ENCODE measurements around the gene SLC9B2. TPM values are rescaled to one million over a fixed set of nuclear protein-coding genes. Genes with fewer than 3 reads are reported as not detected.

The SLC9B2 gene
- total and polyA plus RNA-seq, 12 donors = 1.00 to 11.4 (median 3.3) TPM

DNA sequence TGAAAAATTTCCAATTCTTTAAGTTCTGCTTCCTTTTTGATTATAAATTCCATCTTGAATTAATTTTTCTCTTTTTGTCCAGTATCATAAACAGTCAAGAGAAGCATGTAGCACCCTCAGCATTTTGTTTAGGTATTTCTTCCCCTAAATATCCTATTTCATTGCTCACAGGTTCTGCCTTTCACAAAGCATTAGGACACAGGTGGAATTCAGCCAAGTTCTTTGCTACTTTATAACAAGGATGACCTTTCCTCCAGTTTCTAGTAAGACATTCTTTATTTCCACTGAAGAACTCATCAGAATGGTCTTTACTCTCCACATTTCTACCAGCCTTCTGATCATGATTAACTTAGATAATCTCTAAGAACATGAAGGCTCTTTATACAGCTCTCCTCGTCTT is 64.5 kb downstream of the SLC9B2 start:
- DNase-seq (no peak), ATAC-seq (peak in 1 of 8 donors; percentile 8)
- intact Hi-C loops (cut with DNase I) = loop anchor here in 7 of 10 donors (5.0 to 10.0 kb wide), 5 partner anchors 83 to 577 kb away; partner anchors contain the start of genes CISD2 (in 3 of the 7), BDH2 (in 1 of the 7) and UBE2D3 (in 1 of the 7)
- H3K27me3 ChIP-seq = no peaks in the 10 kb centered on the region
- 66 to 76% methylated on average over 1 of the region's 1 CpG for WGBS, 2 donors
- H3K9me3 ChIP-seq = no peaks in the 10 kb centered on the region
- no peaks in the 10 kb centered on the region for H3K36me3 ChIP-seq
- TF ChIP-seq, protein P1, sequence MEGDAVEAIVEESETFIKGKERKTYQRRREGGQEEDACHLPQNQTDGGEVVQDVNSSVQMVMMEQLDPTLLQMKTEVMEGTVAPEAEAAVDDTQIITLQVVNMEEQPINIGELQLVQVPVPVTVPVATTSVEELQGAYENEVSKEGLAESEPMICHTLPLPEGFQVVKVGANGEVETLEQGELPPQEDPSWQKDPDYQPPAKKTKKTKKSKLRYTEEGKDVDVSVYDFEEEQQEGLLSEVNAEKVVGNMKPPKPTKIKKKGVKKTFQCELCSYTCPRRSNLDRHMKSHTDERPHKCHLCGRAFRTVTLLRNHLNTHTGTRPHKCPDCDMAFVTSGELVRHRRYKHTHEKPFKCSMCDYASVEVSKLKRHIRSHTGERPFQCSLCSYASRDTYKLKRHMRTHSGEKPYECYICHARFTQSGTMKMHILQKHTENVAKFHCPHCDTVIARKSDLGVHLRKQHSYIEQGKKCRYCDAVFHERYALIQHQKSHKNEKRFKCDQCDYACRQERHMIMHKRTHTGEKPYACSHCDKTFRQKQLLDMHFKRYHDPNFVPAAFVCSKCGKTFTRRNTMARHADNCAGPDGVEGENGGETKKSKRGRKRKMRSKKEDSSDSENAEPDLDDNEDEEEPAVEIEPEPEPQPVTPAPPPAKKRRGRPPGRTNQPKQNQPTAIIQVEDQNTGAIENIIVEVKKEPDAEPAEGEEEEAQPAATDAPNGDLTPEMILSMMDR (IDR thresholded peaks at IDR 0.05) = no peak
- H3K4me3 ChIP-seq = no peak overlapping the region
- H3K27ac ChIP-seq = peak overlapping the region in 5 of 10 donors; percentile 9 to 53 (median 29)
- H3K4me1 ChIP-seq = peaks cover 0 to 15% (median 11%) of the 10 kb centered on the region in 9 donors

DNA sequence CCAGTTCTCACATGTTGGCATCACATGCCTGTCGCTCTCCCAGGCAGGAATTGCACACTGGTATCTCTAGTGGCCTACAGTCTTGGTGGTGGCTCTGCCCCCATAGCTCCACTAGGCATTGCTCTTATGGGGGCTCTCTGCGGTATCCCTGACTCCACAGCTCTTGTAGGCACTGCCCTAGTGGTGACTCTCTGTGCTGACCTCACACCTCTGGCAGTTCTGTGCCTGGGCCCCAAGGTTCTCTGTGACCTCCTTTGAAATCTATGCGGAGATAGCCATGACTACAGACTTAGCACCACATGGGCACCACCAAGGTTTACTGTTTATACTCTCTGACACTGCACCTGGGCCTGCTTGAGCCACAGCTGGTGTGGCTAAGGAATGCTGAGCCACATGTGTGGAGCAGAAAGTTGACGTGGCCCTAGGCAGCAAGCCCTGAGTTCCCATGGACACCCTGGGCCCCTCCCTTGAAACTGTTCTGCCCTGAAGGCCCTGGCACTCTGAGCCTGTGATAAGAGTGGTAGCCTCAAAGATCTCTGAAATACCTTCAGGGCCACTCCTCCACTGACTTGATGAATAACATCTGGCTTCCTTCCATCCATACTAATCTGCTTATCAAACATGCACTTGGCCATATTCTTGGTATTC is 65.1 kb downstream of the SLC9B2 start:
- Histone ChIP-seq H3K4me3 (no peak overlapping the region), H3K27me3 (no peaks in the 10 kb centered on the region), H3K36me3 (no peaks in the 10 kb centered on the region), H3K27ac (peak overlapping the region in 3 of 10 donors; percentile 14 to 53 (median 15)), H3K9me3 (no peaks in the 10 kb centered on the region), H3K4me1 (peaks cover 0 to 15% (median 11%) of the 10 kb centered on the region in 9 donors)
- WGBS, 2 donors = 76 to 78% methylated on average over 4 of the region's 4 CpGs
- intact Hi-C loops (cut with DNase I) = loop anchor here in 7 of 10 donors (2.0 to 10.0 kb wide), 6 partner anchors 83 to 577 kb away; partner anchors contain the start of genes CISD2 (in 3 of the 7), BDH2 (in 1 of the 7) and UBE2D3 (in 1 of the 7)
- TF ChIP-seq, protein P1 (IDR thresholded peaks at IDR 0.05) = no peak
- peak; percentile 36 to 67 (median 50) for ATAC-seq
- DNase-seq = no peak

DNA sequence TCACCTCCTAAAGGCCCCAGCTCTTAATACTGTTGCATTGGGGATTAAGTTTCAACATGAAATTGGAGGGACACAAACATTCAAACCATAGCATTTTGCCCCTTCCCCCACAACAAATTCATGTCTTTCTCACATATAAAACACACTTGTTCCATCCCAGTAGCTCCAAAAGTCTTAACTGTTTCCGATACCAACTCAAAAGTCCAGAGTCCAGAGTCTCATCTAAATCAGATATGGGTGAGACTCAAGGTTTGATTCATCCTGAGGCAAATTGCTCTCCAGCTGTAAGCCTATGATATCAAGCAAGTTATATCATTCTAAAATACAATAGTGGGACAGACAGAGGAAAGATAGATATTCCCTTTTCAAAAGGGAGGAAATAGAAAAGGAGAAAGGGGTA is 65.8 kb downstream of the SLC9B2 start:
- Histone ChIP-seq H3K27me3 (no peaks in the 10 kb centered on the region), H3K36me3 (no peaks in the 10 kb centered on the region), H3K9me3 (no peaks in the 10 kb centered on the region), H3K4me3 (no peak overlapping the region), H3K27ac (no peak overlapping the region), H3K4me1 (peaks cover 0 to 15% (median 11%) of the 10 kb centered on the region in 9 donors)
- 97 to 100% methylated on average over 1 of the region's 1 CpG for WGBS, 2 donors
- TF ChIP-seq, protein P1 (IDR thresholded peaks at IDR 0.05) = no peak
- intact Hi-C loops (cut with DNase I) = loop anchor here in 7 of 10 donors (2.0 to 10.0 kb wide), 6 partner anchors 84 to 576 kb away; partner anchors contain the start of genes CISD2 (in 3 of the 7), BDH2 (in 1 of the 7) and UBE2D3 (in 1 of the 7)
- no peak for ATAC-seq
- DNase-seq = no peak

DNA sequence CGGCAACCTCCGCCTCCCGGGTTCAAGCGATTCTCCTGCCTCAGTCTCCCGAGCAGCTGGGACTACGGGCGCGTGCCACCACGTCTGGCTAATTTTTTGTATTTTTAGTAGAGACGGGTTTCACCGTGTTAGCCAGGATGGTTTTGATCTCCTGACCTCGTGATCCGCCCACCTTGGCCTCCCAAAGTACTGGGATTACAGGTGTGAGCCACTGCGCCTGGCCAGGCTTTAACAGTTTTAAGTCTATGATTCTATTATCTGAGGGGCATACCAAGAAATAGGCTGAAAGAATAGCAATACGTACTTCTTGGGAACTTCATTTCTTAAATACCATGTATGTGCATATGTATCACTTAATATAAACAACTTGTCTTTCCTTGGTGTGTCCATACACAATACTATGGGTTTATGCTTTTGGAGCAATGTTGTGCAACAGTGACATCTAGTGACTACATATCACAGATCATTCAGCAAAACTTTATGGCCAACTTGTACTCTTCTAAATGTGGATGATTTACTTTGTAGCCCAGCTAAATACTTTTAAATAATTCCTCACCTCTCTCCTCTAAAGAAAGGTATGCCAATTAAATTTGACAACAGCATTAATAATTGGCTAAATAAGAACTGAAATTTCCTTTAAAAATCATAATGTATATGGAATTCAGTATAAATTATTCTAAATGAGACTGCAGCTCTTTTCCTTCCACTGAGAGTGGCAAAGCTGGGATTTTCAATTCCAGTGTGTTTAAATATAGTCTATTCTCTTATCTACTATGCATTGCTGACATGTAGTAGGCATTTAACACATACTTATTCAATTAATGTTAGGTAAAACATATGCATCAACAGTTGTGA is 67.5 kb downstream of the SLC9B2 start:
- DNase-seq = peak in 1 of 2 donors; percentile 23
- Histone ChIP-seq H3K9me3 (no peaks in the 10 kb centered on the region), H3K4me3 (no peak overlapping the region), H3K36me3 (no peaks in the 10 kb centered on the region), H3K27ac (no peak overlapping the region), H3K27me3 (no peaks in the 10 kb centered on the region), H3K4me1 (peaks cover 0 to 15% (median 11%) of the 10 kb centered on the region in 9 donors)
- ATAC-seq = peak; percentile 47 to 89 (median 78)
- 70 to 72% methylated on average over 15 of the region's 15 CpGs for WGBS, 2 donors
- TF ChIP-seq, protein P1 (IDR thresholded peaks at IDR 0.05) = peak; percentile 60 to 94 (median 81)
- intact Hi-C loops (cut with DNase I) = loop anchor here (1.0 to 10.0 kb wide), 12 partner anchors 164 to 577 kb away; no protein-coding TSS in a partner anchor
